GM21576 (cell line): Measurements from ENCODE around the gene KRTAP24-1.

Experiments used
- ATAC-seq: cut with Tn5 transposase; IDR thresholded peaks from one replicate; pipeline ENCODE4 v1.9.1; 2021; ENCODE audit warnings: mild to moderate bottlenecking, moderate library complexity; ENCODE audit not compliant: unreplicated experiment

The KRTAP24-1 gene

GRCh38 chr21:30282850-30283249 lies at the start of gene KRTAP24-1:
KRTAP24-1 (minus strand) TSS chr21:30282950; CDS start chr21:30282932, 18 bp downstream.
- ATAC-seq: no peak

GRCh38 chr21:30329203-30329875 lies 46.6 kb upstream of the KRTAP24-1 start:
- no peak for ATAC-seq

- ATAC-seq: no peak
Measured at GRCh38 chr21:30326390-30326789, 43.6 kb upstream of the KRTAP24-1 start.

GRCh38 chr21:30320215-30320614 lies 37.5 kb upstream of the KRTAP24-1 start, which contains the start of gene KRTAP26-1:
KRTAP26-1 (minus strand) TSS chr21:30320315; CDS start chr21:30320035, 280 bp downstream.
- ATAC-seq: no peak

GRCh38 chr21:30315701-30316100 lies 33.0 kb upstream of the KRTAP24-1 start:
- ATAC-seq: no peak

GRCh38 chr21:30306884-30307283 lies 24.1 kb upstream of the KRTAP24-1 start:
- ATAC-seq: no peak

- ATAC-seq: no peak
Measured at GRCh38 chr21:30305136-30305535, 22.4 kb upstream of the KRTAP24-1 start.

- no peak for ATAC-seq
Measured at GRCh38 chr21:30289215-30289614, 6.5 kb upstream of the KRTAP24-1 start, which contains the start of gene KRTAP25-1. KRTAP25-1 (minus strand) TSS chr21:30289514; CDS start chr21:30289490, 24 bp downstream.

- ATAC-seq: no peak
Measured at GRCh38 chr21:30271611-30272010, 11.1 kb downstream of the KRTAP24-1 start.

- ATAC-seq: no peak
Measured at GRCh38 chr21:30271156-30271555, 11.6 kb downstream of the KRTAP24-1 start.

- no peak for ATAC-seq
Measured at GRCh38 chr21:30269803-30270530, 12.8 kb downstream of the KRTAP24-1 start.

- ATAC-seq: no peak
Measured at GRCh38 chr21:30268608-30269197, 14.0 kb downstream of the KRTAP24-1 start.

GRCh38 chr21:30257773-30258172 lies 25.0 kb downstream of the KRTAP24-1 start:
- no peak for ATAC-seq

GRCh38 chr21:30256100-30256499 lies 26.6 kb downstream of the KRTAP24-1 start:
- ATAC-seq: no peak

- ATAC-seq: no peak
Measured at GRCh38 chr21:30255679-30256078, 27.1 kb downstream of the KRTAP24-1 start.

- ATAC-seq: no peak
Measured at GRCh38 chr21:30251781-30252180, 31.0 kb downstream of the KRTAP24-1 start.

GRCh38 chr21:30249936-30250335 lies 32.8 kb downstream of the KRTAP24-1 start:
- ATAC-seq: no peak

- ATAC-seq: no peak
Measured at GRCh38 chr21:30248844-30249243, 33.9 kb downstream of the KRTAP24-1 start.

GRCh38 chr21:30245061-30245460 lies 37.7 kb downstream of the KRTAP24-1 start:
- no peak for ATAC-seq

GRCh38 chr21:30243691-30244090 lies 39.1 kb downstream of the KRTAP24-1 start:
- no peak for ATAC-seq

GRCh38 chr21:30240661-30241060 lies 42.1 kb downstream of the KRTAP24-1 start:
- ATAC-seq: no peak

GRCh38 chr21:30238168-30238567 lies 44.6 kb downstream of the KRTAP24-1 start:
- ATAC-seq: no peak
